NCI-H2227 treated with DMSO at 0.1 percent for 48 hours (cell line): ENCODE data around the gene TRUB2.
"Not testable (repeated sequence)": the region's sequence is repeated elsewhere in the genome, so short reads cannot be mapped to it uniquely, and the experiment has no call there.

Experiments
- DNase-seq: peaks from one replicate; lab custom pipeline; 2025; lab: John Stamatoyannopoulos, UW

TRUB2 gene

GRCh38 chr9:128340691-128341434 is 18.6 kb upstream of the TRUB2 start:
- no peak for DNase-seq

- DNase-seq: peak; percentile 72
Observed at GRCh38 chr9:128339761-128340690, 17.8 kb upstream of the TRUB2 start, which contains the start of gene SLC27A4. TSS of gene SLC27A4 (plus strand) at chr9:128340527. CDS start at chr9:128343133, 2,606 bp downstream.

GRCh38 chr9:128338852-128339614 is 16.8 kb upstream of the TRUB2 start:
- DNase-seq: not testable (repeated sequence)

- no peak for DNase-seq
Observed at GRCh38 chr9:128337936-128338335, 15.7 kb upstream of the TRUB2 start.

- DNase-seq: no peak
Observed at GRCh38 chr9:128335914-128336313, 13.7 kb upstream of the TRUB2 start.

GRCh38 chr9:128335161-128335560 is 12.9 kb upstream of the TRUB2 start:
- no peak for DNase-seq

GRCh38 chr9:128333451-128333869 is 11.2 kb upstream of the TRUB2 start:
- DNase-seq: no peak

GRCh38 chr9:128325629-128326028 is 3.4 kb upstream of the TRUB2 start:
- DNase-seq: no peak

- DNase-seq: no peak
Observed at GRCh38 chr9:128324401-128324800, 2.2 kb upstream of the TRUB2 start.

- DNase-seq: no peak
Observed at GRCh38 chr9:128323791-128324190, 1.5 kb upstream of the TRUB2 start.

GRCh38 chr9:128323212-128323730 is 1.0 kb upstream of the TRUB2 start:
- no peak for DNase-seq

GRCh38 chr9:128321879-128322403 is 306 bp downstream of the TRUB2 start:
- no peak for DNase-seq

GRCh38 chr9:128321343-128321742 is 904 bp downstream of the TRUB2 start:
- DNase-seq: no peak

GRCh38 chr9:128317629-128318028 is 4.6 kb downstream of the TRUB2 start:
- DNase-seq: no peak

- no peak for DNase-seq
Observed at GRCh38 chr9:128316421-128316820, 5.8 kb downstream of the TRUB2 start.

GRCh38 chr9:128314697-128315096 is 7.5 kb downstream of the TRUB2 start:
- no peak for DNase-seq

- DNase-seq: no peak
Observed at GRCh38 chr9:128310461-128310860, 11.8 kb downstream of the TRUB2 start.

- no peak for DNase-seq
Observed at GRCh38 chr9:128309551-128309950, 12.7 kb downstream of the TRUB2 start.

- DNase-seq: no peak
Observed at GRCh38 chr9:128304971-128305288, 17.3 kb downstream of the TRUB2 start.

- no peak for DNase-seq
Observed at GRCh38 chr9:128304136-128304970, 17.9 kb downstream of the TRUB2 start.
